Spleen (tissue), 7 donors: Measurements from ENCODE around the gene CHKA.

Experiments used
- CTCF ChIP-seq, 11 experiments: fragments of 200-600 bp in 7 of 11; fragments of 450-650 bp in 4 of 11; sonication (generic) in 4 of 11; IDR thresholded peaks in 8 of 11; conservative IDR thresholded peaks in 3 of 11; 1 replicate in 7 of 11; 2 replicates in 4 of 11; pipeline versions ENCODE4 v1.4.0 to v1.8.0; 2016 to 2021; ENCODE audit warnings: antibody characterized with exemption in 11 of 11, inconsistent platforms in 4 of 11, mild to moderate bottlenecking in 1 of 11
- POLR2A ChIP-seq, 3 donors: fragments of 450-650 bp; IDR thresholded peaks; one replicate each; pipeline ENCODE4 v1.5.1; 2017; ENCODE audit warnings: antibody characterized with exemption in 3 of 3, mild to moderate bottlenecking in 1 of 3
- donor health status: DM: no; HTN: no; CAD: no; lungs with moderate emphysema.
- donor health status: DM: no; HTN: no; CAD: no.
- donor health status: DM: no; HTN: no; CAD: no.

- no peak for TF ChIP-seq CTCF (IDR thresholded peaks at IDR 0.05 in 8 of 11, conservative IDR thresholded peaks at IDR 0.05 in 3 of 11)
- no peak for TF ChIP-seq POLR2A (IDR thresholded peaks at IDR 0.05)
Measured at GRCh38 chr11:68013611-68014156, 107.5 kb downstream of the CHKA start.
